ENCODE results near the gene HEPH.
"Not testable (repeated sequence)": the region's sequence is repeated elsewhere in the genome, so short reads cannot be mapped to it uniquely, and the experiment has no call there.

HEPH gene

GRCh38 chrX:66232296-66232695 lies 68.2 kb downstream of the HEPH start:
- DNase-seq (ENCODE audit: low read depth in 2 of 2) = no peak

- no peak for DNase-seq (ENCODE audit: low read depth in 2 of 2)
Measured at GRCh38 chrX:66233209-66233608, 69.2 kb downstream of the HEPH start.

- DNase-seq (ENCODE audit: low read depth in 2 of 2) = not testable (repeated sequence)
Measured at GRCh38 chrX:66233904-66234303, 69.9 kb downstream of the HEPH start.

- no peak for DNase-seq (ENCODE audit: low read depth in 2 of 2)
Measured at GRCh38 chrX:66255359-66255967, 91.4 kb downstream of the HEPH start.

DNA sequence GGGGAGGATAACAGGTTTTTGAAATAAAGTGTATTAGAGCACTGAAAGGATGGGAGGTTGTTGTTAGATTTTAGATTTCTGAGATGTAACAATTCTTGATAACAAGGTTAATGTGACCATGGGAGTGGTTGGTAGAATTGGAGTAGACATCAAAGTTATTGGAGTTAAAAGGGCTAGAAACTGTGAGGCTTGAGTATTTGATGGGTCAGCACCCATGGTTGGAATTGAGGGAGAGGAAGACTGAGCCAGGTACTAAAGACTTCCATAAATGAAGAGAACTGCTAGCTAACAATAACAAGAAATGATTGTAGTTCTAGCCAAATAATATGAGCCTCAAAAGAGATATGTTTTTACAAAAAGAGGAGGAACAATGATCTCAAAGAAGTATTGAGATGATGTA lies 98.8 kb downstream of the HEPH start:
- no peak for DNase-seq (ENCODE audit: low read depth in 2 of 2)

All from stimulated activated CD4-positive, alpha-beta T cell treated with anti-CD3 and anti-CD28 coated beads, Interleukin-4, amount 100 ng/mL, for 48 hours (primary cell).